Measurements from ENCODE around the gene MAP3K14.

GRCh38 chr17:45230787-45231480, 85.9 kb downstream of the MAP3K14 start:
- TF ChIP-seq, protein P1, sequence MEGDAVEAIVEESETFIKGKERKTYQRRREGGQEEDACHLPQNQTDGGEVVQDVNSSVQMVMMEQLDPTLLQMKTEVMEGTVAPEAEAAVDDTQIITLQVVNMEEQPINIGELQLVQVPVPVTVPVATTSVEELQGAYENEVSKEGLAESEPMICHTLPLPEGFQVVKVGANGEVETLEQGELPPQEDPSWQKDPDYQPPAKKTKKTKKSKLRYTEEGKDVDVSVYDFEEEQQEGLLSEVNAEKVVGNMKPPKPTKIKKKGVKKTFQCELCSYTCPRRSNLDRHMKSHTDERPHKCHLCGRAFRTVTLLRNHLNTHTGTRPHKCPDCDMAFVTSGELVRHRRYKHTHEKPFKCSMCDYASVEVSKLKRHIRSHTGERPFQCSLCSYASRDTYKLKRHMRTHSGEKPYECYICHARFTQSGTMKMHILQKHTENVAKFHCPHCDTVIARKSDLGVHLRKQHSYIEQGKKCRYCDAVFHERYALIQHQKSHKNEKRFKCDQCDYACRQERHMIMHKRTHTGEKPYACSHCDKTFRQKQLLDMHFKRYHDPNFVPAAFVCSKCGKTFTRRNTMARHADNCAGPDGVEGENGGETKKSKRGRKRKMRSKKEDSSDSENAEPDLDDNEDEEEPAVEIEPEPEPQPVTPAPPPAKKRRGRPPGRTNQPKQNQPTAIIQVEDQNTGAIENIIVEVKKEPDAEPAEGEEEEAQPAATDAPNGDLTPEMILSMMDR (conservative IDR thresholded peaks at IDR 0.05 in 1 of 2, IDR thresholded peaks at IDR 0.05 in 1 of 2; ENCODE audit: low read depth in 1 of 2, low read length in 2 of 2) = no peak
- TF ChIP-seq EZH2 (IDR thresholded peaks at IDR 0.05; ENCODE audit: low read length, missing control alignments) = no peak
